Activated T-cell treated with anti-CD3 and anti-CD28 coated beads for 48 hours (primary cell): ENCODE measurements around the gene SRC.

ENCODE experiments used
- DNase-seq: peaks from one replicate; pipeline ENCODE4 v3.0.0-alpha.2; 2020; ENCODE audit warnings: low read depth

The SRC gene

DNA sequence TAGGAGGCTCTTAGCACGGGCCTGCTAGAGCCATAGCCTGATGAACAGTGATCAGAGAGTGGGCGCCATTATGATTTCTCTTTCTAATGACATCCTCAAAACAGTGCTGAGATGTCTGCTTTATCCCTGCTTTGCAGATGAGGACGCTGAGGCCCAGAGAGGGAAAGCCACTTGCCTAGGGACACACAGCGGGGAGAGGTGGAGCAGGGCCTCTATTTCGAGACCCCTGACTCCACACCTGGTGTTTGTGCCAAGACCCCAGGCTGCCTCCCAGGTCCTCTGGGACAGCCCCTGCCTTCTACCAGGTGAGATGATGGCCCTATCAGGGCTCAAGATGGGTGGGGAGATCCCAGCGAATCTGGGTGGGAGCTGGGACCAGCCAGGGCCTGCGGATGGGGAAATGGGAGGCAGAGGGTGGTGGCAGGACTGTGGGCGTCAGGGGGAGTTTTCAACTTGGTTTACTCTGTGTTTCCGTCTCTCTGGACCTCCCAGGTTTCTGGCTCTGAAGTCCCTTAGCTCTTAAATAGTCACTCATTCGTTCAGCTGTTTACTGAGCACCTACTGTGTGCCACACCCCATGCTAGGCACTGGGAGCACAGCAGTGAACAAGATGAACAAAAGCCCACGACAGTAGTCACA is 36.7 kb downstream of the SRC start:
- DNase-seq = no peak

GRCh38 chr20:37383229-37383989 is 37.5 kb downstream of the SRC start:
- no peak for DNase-seq

- DNase-seq = peak; percentile 80
Measured at GRCh38 chr20:37384683-37385174, 38.8 kb downstream of the SRC start.

DNA sequence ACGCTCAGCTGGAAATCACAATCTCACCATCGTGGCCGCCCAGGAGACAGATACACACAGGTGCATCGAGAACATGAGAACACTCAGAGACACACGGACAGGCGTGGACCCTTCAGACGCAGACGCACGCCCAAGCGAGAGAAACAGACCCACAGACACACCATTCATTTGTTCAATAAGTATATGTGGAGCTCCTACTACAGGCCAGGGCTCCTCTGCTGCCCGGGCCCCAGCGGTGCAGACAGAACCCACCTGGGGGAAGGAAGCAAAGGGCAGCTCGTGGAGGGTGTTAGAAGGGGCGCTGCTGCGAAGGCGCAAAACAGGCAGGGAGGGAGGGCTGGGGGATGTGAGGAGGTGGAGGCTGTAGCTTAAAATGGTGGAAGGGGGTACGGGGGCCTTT is 39.2 kb downstream of the SRC start:
- no peak for DNase-seq

- DNase-seq = no peak
Measured at GRCh38 chr20:37385659-37386504, 39.9 kb downstream of the SRC start.

DNA sequence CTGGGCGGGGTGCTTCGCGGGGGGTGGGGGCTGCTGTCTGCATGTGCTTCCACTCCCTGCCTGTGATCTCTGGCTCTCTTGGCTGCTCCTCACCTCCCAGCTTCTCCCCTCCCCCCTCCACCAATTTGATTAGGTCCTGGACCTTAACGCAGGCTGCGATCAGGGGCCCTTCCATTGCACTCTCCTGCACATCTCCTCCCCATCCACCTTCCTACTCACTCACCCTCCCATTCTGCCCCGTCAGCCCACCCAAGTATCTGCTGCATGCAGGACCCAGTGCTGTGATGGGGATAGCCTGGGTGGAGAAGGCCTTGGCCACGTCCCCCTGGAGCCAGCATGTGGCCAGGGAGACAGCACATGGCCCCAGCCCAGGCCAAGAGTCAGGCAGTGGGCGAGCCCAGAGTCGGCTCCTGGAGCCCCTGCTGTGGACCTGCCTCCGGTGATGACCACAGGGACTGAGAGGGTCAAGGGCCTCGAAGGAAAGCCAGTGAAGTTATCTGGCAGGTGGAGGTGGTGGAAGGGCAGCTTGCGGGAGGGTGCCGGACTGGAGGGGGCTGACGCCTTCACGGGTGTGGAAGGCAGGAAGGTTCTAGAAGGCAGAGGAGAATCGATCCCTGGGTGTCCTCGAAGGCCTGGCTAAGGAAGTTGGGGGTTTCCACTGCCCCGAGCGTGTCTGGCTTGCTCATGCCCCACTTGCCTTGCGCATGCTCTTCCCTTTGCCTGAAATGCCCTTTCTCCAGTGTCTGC is 40.7 kb downstream of the SRC start:
- no peak for DNase-seq

DNA sequence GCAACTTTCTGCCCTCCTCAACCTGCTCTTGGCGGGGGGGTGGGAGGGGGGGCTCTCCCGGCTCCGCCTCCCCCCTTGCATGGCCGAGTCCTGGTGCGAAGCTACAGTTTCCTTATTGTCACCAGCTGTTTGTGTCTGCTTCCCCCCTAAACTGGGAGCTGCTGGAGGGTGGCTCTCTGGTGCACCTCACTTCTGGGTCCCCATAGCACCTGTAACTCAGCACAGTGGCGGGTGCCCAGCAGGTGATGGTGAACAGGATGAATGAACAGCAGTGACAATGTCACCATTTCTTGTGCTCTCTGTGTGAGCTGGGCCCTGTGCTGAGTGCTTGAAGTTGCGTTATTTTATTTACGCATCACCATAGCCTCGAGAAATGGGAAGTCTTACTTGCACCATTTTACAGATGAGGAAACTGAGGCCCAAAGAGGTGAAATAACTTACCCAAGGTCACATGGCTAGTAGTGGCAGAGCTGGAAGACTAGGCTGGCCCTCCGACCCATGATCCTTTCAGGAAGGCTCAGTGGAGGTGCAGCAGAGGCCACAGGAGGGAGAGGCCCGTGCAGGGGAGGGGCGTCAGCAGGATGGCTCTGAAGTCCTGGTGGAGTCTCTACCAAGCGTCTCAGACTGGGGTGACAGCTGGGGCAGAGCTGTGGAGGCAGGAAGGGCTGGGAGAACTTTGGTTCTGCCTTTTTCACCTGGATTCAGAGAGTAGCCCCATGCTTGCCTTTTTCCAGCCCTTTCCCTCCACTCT is 41.8 kb downstream of the SRC start:
- no peak for DNase-seq

GRCh38 chr20:37388831-37389230 is 42.9 kb downstream of the SRC start:
- DNase-seq = no peak

DNA sequence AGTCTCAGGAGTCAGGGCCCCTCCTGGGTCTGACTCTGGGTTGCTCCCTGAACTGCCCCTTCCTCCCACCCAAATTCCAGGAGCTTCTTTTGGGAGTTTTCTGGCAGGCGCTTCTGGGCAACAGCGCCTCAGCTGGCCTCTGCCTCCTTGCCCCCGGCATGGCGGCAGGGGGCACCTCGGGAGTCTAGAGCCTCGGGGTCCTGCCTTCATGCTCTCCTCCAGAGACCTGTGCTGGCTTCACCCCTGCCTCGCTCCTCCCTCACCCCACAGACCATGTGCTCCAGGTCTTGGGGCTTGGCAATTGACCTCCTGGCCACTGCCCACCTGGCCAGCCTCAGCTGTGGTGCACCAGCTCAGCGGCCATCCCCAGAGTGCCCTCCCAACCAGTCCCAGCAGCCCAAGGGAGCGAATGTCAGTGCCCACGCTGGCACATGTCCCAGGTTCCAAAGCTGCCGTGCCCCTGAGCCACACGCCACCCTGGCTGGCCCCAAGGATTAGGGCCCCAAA is 43.4 kb downstream of the SRC start:
- no peak for DNase-seq

- no peak for DNase-seq
Measured at GRCh38 chr20:37389844-37390275, 43.9 kb downstream of the SRC start.

- DNase-seq = no peak
Measured at GRCh38 chr20:37390503-37390890, 44.6 kb downstream of the SRC start.

- DNase-seq = no peak
Measured at GRCh38 chr20:37390891-37391525, 45.1 kb downstream of the SRC start.

DNA sequence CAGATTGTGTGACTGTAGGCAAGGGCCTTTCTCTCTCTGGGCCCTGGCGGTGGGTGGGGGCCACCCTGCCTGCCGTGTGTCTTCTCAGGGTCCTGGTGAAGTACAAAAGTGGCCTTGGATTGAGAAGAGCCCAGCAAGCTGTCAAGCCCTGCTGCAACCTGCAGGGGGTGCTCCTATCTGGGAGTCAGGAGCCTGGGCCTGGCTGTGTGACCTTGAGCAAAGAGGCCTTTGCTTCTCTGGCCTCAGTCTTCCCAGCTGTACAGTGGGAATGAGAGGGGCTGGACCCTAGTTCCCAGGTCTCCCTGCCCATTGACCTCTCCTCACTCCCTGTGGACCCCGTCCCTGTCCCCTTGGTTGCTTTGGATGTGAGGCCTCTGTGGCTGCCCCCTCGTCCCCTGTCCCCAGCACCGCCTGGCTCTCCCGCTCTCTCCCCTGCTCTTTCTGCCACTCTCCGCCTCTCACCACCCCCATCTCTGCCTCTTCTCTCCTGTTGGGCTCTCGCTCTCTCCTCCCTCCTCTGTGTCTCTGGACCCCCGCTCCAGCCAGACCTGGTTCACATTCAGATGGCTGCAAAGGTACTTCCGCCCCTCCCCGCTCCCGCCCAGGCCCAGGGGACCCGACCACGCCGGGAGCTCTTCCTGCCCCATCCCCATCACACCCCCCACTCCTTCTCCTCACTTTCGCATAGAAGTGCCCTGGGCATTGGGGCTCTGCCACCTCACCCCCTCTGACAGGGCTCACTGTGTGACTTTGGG is 46.7 kb downstream of the SRC start:
- no peak for DNase-seq

DNA sequence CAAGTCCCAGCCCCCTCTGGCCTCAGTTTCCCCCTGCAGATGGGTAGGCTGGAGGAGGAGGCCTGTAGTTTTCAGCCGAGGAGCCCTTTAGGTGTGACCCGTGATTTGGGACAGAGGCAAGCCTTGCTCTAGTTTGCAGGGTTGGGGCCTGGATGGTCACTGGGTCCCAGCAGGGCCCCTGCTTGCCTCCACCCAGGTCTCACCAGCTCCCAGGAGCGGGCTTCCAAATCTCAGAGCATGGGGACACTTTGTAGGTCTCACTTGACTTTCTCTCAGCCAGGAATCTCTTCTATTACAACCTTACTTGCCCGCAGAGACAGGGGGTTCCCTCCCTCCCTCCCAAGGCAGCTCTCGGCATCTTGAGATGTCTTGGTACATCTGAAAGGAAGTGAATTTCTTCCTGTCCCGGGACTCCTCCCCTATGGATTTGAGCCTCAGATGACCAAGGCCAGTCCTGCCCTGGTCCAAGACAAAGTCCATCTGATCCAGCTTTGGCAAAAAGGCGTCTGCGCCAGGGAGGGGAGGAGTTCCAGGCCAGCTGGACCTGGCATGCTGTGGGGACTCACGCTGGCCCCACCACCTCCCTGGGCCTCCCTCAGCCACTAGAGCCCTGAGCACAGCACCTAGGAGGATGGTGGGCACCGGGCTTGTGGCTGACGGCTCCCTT is 47.4 kb downstream of the SRC start:
- no peak for DNase-seq

- DNase-seq = no peak
Measured at GRCh38 chr20:37393863-37394542, 48.1 kb downstream of the SRC start.

- no peak for DNase-seq
Measured at GRCh38 chr20:37394543-37395409, 48.8 kb downstream of the SRC start.

- no peak for DNase-seq
Measured at GRCh38 chr20:37395410-37395797, 49.5 kb downstream of the SRC start.
